GM18498 (cell line): Measurements from ENCODE around the gene CHN2.
"Not testable (repeated sequence)": the region's sequence is repeated elsewhere in the genome, so short reads cannot be mapped to it uniquely, and the experiment has no call there.

ENCODE experiments used
- ATAC-seq: cut with Tn5 transposase; IDR thresholded peaks from one replicate; pipeline ENCODE4 v1.9.1; 2021; ENCODE audit warnings: mild to moderate bottlenecking, moderate library complexity; ENCODE audit not compliant: unreplicated experiment

The CHN2 gene

GRCh38 chr7:29185613-29186012, 9.0 kb upstream of the CHN2 start:
- ATAC-seq = no peak

GRCh38 chr7:29189743-29190201, 4.8 kb upstream of the CHN2 start:
- peak; percentile 83 for ATAC-seq

- no peak for ATAC-seq
These were observed 4.1 kb upstream of the CHN2 start for GRCh38 chr7:29190349-29191045.

GRCh38 chr7:29192323-29192722, 2.3 kb upstream of the CHN2 start:
- ATAC-seq = no peak

- no peak for ATAC-seq
These were observed 1.8 kb upstream of the CHN2 start for GRCh38 chr7:29192811-29193210.

GRCh38 chr7:29193316-29194205, 1.0 kb upstream of the CHN2 start:
- no peak for ATAC-seq

- peak; percentile 8 for ATAC-seq
These were observed 375 bp upstream of the CHN2 start for GRCh38 chr7:29194206-29194593.

GRCh38 chr7:29196191-29196590, 1.6 kb downstream of the CHN2 start:
- no peak for ATAC-seq

GRCh38 chr7:29196971-29197595, 2.5 kb downstream of the CHN2 start:
- ATAC-seq = no peak

- ATAC-seq = no peak
These were observed 3.3 kb downstream of the CHN2 start for GRCh38 chr7:29197916-29198315.

GRCh38 chr7:29199776-29200175, 5.2 kb downstream of the CHN2 start:
- no peak for ATAC-seq

- no peak for ATAC-seq
These were observed 8.1 kb downstream of the CHN2 start for GRCh38 chr7:29202651-29203069.

GRCh38 chr7:29204491-29205272, 10.1 kb downstream of the CHN2 start:
- no peak for ATAC-seq

- ATAC-seq = no peak
These were observed 12.7 kb downstream of the CHN2 start for GRCh38 chr7:29207162-29207801.

GRCh38 chr7:29208410-29209250, 14.1 kb downstream of the CHN2 start:
- ATAC-seq = no peak

- ATAC-seq = no peak
These were observed 15.2 kb downstream of the CHN2 start for GRCh38 chr7:29209745-29210144.

- ATAC-seq = not testable (repeated sequence)
These were observed 18.2 kb downstream of the CHN2 start for GRCh38 chr7:29212736-29213135.

GRCh38 chr7:29214056-29214455, 19.5 kb downstream of the CHN2 start:
- ATAC-seq = no peak

GRCh38 chr7:29214816-29215215, 20.2 kb downstream of the CHN2 start:
- ATAC-seq = no peak
